GM21423 (cell line): ENCODE measurements around the gene TIMP2.
"Not testable (repeated sequence)": the region's sequence is repeated elsewhere in the genome, so short reads cannot be mapped to it uniquely, and the experiment has no call there.

Source experiments
- ATAC-seq: cut with Tn5 transposase; IDR thresholded peaks from one replicate; pipeline ENCODE4 v1.9.1; 2021; ENCODE audit warnings: mild to moderate bottlenecking, moderate library complexity; ENCODE audit not compliant: unreplicated experiment

The TIMP2 gene

DNA sequence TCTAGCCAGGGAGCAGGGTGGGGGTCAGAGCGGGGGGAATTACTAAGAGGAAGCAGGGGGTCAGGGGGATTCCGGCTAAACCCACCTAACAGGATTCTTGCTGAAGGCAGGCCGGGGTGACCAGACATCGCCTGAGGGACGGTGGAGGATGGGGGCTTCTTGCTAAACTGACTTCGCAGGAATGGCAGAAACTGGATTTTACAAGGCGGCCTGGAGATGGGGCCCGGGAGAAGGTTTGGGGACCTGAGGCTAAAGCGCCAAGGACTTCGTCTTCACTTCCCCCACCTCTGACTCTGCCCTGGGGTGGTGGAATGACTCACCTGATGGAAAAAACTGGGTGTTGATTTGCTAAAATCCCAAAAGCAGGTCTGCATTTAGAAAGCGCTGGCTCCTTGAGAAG lies 31.1 kb upstream of the TIMP2 start:
- no peak for ATAC-seq

DNA sequence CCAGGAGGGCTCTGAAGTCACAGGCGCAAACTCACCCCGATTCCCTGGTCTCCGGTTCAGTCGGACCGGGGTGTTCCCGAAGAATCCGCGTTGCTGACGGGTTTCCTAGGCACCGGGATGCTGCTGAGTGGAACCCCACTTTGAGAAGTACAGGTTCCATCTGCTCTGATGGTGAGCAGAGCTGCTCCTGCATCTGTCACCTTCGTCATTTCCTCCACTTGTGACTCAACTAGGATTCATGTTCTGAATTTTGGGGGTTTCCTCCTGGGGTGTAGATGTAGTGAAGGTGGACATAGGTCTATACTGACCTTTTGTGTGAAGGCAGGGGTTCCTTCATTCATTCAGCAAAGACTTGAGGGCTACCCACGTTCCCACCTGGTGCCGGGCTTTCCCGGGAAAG lies 29.5 kb upstream of the TIMP2 start:
- no peak for ATAC-seq

DNA sequence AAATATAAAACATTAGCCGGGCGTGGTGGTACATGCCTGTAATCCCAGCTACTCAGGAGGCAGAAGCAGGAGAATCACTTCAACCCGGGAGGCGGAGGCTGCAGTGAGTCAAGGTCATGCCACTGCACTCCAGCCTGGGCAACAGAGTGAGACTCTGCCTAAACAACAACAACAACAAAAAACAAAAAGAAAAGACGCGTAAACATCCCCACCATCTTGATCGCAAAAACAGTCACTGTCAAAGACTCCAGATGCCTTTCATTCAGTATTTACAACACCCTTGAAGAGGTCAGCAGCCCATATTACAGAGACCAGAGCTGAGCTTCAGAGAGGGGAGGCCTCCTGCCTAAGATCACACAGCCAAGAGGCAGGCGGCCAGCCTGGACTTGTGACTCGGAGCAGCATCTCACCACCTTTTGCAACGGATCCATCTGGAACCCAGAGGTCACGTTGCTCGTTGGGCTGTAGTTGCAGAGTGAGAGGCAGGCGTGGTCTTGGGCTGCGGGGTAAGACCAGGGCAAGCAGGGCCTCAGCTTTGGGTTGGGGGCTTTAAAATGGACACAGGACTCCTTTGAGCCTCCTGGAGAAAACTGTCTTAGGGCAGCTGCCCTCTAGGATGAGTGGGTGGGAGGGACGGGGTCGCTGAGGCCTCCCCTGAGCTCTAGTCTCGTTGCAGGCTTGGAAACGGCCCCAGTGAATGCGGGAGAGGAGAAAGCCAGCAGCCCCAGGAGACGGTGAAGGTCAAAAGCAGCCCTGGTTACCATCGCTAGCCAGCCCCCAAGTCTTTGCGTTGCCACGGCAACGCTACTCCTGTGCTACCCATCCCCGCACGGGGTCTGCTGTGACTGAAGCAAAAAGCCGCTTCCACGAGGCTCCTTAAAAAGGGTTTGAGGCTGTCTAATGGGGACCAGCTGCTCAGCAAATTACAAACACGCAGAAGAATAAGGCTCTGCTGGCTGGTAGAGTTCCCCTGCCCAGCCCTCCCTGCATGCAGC lies 28.5 kb upstream of the TIMP2 start:
- no peak for ATAC-seq

DNA sequence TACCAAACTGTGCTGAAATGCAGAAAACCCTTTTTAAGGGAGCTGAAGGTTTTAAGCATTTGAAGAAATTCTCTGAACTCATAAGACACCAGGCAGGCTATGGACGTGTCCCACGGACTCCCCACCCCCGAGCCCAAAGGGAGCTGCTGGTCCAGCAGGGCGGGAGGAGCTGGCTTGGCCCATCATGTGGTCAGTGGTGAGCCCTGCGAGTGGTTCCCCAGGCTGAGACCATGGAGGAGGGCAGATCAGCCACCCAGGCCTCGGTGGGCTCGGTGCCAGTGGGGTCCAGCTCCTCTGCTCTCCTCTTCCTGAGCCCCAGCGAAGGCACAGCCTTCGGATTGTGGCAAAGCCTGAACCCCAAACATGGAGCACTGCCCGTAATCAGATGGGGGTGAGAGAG lies 27.5 kb upstream of the TIMP2 start:
- ATAC-seq, result no peak

DNA sequence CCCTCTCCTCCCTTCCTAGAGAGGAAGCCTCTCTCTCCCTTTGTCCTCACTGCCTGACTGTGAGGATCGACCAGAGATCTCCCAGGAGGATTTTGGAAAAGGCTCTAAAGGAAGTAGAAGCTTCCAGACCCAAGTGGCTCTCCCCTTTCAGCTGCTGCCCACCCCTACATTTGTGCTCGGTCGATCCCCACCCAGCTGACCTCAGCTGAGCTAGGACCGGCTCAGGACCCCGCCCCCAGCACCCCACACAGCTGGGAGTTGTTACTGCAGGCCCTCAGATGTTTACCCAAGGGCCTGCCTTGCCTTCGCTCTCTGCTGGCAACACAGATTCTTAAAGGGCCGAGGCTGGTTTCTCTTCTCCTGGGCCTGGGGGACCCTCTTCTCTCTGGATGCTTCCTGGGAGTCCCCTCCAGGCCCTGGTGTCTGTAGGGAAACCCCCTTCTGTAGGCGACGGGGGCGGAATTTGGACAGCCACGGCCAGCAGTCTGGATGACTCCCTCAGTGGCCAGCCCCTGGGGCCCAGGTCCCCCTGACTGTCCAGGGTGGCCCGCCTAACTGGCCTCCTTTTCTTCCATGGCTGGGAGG lies 26.9 kb upstream of the TIMP2 start:
- no peak for ATAC-seq

DNA sequence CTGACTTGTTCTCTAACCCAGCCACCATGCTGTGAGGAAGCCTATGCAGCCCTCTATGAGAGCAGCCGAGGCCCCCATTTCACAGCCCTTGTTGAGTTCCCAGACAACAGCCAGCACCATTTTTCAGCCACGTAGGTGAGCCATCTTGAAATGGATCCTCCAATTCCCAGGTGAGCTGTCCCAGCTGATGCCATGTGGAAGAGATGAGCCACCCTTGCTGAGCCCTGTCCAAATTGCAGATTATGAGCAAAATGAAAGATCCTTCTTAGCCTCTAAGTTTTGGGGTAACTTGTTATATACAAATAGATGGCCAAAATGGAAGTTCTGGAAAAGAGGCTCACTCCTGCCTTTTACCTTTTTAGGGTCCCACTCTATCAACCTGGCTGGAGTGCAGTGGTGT lies 25.7 kb upstream of the TIMP2 start:
- no peak for ATAC-seq

DNA sequence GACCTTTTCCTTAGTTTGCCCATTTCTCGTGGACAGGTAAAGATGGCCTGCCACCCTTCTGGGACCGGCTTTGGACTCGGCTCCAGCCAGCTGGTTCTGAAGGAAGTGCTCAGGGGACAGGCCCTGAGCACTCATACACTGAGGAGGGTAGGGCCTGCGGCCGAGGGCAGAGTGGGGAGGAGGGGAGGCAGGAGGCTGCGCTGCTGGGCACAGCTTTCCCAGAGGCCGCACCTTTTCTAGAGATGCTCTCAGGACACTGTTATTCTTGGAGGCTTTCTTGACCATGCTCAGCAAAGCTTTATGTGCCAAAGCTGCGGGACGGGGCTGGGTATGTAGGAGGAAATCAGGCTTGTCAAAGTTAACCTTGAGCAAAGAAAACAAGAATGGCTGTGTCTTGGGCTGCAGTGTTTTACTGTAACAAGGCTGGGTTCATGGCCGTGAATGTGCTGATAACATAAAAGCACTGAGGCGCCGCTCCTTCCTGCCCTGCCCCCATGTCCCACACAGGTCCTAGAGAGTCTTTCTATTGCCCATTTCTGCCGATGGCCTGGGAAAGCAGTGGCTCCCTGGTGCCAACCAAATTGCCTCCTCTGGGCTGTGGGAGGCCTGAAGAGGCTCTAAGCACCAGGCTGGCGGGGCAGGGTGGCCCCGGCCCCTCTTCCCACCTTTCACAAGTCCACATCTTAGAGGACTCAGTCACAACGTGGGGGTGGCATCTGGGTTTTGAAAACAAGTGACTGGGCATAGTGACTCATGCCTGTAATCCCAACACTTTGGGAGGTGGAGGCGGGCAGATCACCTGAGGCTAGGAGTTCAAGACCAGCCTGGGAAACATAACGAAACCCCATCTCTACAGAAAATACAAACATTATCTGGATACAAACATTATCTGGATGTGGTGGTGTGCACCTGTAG lies 22.3 kb upstream of the TIMP2 start:
- ATAC-seq, result no peak

DNA sequence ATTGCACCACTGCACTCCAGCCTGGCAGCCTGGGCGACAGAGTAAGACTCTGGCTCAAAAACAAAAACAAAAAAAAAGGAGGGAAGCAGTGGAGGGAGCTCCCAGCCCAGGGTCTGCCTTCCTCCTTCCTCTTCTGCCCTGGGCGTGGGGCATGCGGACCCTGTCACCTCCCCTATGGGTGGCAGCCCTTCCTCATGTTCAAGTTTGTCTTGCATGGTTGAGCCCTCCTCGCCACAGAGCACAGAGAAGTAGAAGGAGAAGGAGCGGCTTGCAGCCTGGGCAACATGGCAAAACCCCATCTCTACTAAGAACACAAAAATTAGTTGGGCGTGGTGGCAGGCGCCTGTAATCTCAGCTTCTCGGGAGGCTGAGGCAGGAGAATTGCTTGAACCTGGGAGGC lies 21.4 kb upstream of the TIMP2 start:
- no peak for ATAC-seq

DNA sequence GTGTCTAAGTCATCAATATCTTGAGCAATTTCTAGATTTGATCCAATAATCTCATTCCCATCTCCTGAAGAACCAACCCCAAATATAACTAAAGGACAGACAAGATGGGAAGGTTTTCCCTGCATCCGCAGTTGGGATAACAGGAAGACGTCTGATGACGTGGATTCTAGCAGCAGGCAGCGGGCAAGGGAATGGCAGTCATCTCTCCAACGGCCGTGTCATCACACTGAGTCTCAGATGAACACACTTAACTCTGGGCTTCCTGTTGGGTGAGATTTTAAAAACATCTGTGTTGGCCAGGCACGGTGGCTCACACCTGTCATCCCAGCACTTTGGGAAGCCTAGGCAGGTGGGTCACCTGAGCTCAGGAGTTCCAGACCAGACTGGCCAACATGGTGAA lies 20.9 kb upstream of the TIMP2 start:
- ATAC-seq, result no peak

DNA sequence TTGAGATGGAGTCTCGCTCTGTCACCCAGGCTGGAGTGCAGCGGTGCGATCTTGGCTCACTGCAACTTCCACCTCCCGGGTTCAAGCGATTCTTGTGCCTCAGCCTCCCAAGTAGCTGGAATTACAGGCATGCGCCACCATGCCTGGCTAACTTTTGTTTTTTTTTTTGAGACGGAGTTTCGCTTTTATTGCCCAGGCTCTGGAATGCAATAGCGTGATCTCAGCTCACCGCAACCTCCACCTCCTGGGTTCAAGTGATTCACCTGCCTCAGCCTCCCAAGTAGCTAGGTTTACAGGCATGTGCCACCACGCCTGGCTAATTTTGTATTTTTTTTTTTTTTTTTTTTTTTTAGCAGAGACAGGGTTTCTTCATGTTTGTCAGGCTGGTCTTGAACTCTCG lies 20.3 kb upstream of the TIMP2 start:
- not testable (repeated sequence) for ATAC-seq

DNA sequence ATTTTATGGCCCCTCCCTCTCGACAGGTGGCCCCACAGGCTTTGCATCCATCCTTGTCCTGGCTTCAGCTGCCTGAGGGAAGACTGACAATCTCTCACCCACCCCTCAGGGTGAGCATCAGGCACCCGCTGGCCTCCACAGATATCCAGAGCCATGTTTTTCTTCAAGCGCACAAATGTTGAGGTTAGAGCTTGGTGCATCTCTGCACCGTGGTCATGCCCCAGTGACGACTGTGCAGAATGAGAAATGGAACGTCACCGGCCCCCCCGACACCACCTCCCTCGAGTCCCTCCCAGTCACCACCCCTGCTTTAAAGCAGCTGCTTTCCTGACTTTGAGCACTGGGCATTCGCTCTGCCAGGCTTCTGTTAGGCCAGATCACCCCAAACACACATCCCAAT lies 19.8 kb upstream of the TIMP2 start:
- no peak for ATAC-seq

DNA sequence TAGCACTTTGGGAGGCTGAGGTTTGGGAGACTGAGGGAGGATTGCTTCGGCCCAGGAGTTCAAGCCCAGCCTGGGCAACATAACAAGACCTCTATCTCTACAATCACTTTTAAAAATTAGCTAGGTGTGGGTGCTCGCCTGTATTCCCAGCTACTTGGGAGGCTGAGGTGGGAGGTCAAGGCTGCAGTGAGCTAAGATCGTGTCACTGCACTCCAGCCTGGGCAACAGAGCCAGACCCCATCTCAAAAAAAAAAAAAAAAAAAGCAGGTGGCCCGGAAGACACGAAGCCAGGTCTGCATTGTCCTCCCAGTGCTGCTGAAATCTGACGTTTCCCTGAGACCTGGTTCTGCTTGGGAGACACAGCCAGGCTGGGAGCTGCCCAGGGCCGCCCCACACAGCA lies 18.8 kb upstream of the TIMP2 start:
- no peak for ATAC-seq

DNA sequence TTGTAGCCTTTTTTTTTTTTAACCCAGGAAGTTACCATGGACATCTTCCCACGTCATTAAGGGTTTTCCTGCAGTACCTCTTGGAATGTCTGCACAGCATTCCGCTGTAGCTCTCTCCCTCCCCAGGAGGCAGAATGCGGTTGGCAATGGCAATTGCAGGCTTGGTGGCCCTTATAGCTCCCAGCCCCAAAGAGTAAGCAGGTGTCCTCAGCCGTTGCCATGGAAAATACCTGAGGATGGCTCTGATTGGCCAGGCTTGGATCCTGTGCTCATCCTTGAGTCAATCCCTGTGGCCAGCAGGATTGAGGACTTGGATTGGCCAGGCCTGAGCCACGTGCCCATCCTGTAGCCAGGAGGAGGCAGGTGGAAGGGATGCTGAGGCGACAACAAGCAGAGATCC lies 15.5 kb upstream of the TIMP2 start:
- ATAC-seq, result no peak

DNA sequence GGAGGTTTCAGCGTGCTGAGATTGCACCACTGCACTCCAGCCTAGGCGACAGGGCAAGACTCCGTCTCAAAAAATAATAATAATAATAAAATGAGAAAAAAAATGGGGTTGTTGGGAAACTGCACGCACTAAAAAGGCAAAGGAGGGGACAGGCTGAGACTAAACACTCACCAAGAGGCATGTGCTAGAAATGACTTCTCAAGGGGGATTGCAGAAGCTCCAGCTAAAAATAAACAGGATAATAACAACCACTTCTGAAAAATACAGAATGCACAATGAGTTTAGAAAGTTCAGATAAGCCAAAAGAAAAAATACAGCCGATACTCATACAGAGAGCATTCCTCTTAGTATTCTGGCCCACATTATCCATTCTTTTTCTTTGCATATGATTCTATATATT lies 15.1 kb upstream of the TIMP2 start:
- ATAC-seq, result no peak

DNA sequence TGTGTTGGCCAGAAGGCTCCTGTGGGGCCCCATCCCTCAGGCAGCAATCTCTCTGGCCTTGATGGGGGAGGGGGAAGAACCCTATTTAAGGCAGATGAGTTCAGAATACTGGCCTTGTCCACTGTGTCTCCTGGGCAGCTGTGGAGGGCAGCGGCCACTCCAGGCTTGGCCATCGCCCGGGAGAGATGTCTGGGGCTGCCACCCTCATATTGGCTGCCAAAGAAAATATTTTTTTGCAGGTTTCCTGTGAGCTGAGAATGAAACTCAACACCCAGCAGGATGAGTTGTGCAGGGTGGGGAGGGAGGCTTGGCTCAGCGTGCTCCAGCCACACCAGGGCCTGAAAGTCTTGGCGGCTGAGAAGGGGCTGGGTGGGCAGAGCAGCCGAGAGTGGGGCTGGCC lies 14.4 kb upstream of the TIMP2 start:
- no peak for ATAC-seq

DNA sequence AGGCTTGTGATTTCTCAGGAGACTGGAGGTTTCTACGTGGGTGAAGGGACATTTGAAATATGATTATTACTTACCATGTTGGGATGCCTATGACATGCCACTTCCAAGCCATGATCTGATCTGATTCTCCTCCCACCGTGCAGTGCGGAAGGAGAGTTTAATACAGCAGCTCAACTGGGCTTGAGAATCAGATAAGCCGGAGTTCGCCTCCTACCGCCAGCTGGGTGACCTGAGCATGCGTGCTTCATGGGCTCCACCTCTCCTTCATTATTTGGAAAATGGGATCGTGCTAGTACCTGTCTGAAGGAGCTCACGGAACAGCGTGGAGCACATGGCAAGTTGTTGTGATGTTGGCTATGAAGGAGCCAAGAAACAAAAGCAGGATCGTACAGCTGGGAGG lies 12.4 kb upstream of the TIMP2 start:
- no peak for ATAC-seq

DNA sequence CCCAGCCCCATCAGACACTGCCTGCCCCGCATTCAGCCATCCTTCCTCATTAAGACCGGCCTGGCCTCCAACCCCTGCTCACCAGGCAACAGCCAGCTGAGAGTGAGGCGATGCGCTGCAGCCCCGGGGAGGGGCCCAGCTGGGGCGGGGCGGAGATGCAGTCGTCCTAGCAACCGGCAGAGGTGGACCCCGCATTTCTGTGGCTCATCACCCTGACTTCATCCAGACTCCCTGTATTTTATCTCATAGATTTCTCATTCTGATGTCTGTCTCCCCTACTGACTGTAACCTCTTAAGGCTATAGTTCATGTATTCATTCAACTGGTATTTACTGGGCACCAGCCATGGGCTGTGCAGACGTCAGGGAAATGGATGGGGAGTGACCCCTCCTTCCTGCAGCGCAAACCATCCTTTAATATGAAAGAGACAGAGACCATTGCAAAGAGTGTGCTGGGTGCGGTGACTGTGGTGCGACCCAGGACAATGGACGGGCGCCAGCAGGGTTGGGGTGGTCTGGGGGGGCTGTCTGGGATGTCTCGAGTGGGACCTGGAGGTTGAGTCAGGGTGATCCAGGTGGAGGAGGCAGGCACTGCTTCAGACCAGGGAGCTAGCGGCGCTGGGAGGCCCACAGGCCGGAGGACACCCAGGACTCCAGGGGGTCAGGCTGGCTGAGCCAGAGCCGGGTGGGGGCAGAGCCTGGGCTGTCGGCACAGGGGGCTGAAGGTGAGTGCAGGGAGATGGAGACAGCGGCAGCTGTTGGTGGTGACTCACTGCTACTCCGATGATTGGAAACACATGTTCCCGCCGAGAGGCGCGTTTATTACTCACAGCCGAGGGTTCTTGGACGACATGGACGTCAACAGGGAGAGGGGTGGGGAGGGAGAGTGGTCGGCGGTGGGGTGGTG lies 10.5 kb upstream of the TIMP2 start:
- no peak for ATAC-seq

DNA sequence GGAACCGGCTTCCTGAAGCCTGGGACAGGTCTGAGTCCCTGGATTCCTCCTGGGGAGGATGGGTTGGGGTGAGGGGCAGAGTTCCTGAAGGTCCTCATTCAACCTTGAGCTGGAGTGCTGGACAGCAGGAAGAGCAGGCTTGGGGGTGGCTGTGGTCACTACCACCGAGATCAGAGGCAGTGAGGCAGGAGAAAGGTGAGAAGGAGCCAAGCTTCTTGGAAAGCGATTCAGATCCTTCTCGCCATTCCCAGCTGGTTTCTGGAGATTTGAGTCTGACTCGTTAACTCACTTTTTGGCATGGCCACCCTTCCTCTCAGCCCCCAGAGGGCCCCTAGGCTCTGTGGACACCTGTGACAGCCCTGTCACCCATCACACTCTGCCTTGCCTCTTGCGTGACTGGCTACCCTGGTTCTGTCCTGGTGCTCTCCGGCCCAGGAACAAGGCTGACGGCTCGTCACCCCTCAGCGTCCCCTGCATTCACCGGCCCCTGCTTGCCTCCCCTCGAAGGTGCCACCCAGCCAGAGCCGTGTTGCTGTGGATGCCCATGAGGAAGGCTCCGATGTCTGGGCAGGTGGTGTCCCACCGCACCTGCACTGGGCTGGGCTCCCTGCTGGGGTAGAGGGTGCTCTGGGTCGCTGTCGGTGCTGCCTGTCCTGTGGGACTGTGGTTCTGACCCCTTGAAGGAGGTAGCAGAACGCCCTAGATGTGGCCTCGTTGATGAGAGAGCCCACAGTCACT lies 9.7 kb upstream of the TIMP2 start:
- no peak for ATAC-seq

DNA sequence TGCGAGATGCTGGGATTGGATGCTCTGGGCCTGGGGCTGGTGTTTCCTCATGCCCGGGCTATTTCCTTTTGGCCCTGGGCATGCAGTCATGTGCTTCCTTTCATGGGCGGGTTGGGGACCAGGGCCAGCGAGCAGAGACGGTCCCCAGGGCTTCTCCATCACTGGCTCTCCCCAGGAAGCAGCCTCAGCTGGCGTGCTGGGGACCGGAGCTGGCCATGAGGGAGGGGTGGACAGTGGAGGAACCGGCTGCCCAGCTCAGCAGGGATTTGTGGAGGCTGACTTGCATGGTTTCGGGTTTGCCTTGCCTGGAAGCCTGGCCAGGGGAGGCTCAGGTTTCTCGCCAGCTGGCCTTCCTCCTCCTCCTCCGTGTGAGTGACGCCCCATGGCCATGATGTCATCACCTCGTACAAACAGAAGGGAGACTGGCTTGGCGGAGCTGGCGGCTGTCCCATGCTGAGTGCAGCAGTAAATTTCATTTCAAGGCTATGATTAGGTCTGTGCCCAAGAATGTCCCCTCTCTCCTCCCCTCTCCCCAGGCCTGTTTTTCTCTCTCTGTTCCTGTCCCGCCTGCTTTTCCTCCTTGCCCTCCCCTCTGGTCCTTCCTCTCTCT lies 8.9 kb upstream of the TIMP2 start:
- no peak for ATAC-seq
